OCI-LY7 (cell line): ENCODE data around the gene COLQ. TPM values are rescaled to one million over a fixed set of nuclear protein-coding genes. Genes with fewer than 3 reads are reported as not detected.

Source experiments
- BruUV-seq: library from RNA; stranded (reverse); fragments of 400-500 nt; replicated peaks from 2 replicates; lab custom pipeline; 2021; lab: Mats Ljungman, UMichigan
- CTCF ChIA-PET: fragments of 300-600 bp; sonication (Branson Sonifier 250); formaldehyde crosslinking; loops from one replicate; lab custom pipeline; 2022; ENCODE audit warnings: antibody characterized with exemption; ENCODE audit not compliant: unreplicated experiment; lab: Charles Lee
- POLR2A ChIA-PET: fragments of 300-600 bp; sonication (Branson Sonifier 250); formaldehyde crosslinking; loops from one replicate; lab custom pipeline; 2022; ENCODE audit warnings: antibody characterized with exemption; lab: Charles Lee
- DNase-seq: peaks from one replicate; pipeline ENCODE4 v3.0.0-alpha.2; 2015; ENCODE audit warnings: low spot score
- H2AFZ ChIP-seq: fragments of 200-600 bp; sonication (generic), shearing (Covaris generic); 2 replicates; pipeline ENCODE4 v1.6.1; 2014; ENCODE audit warnings: mild to moderate bottlenecking, antibody characterized with exemption, low read length, moderate library complexity
- H3K27ac ChIP-seq: fragments of 200-600 bp; sonication (generic); 2 replicates; pipeline ENCODE4 v1.5.1; 2014; ENCODE audit warnings: mixed run types, low read depth, mild to moderate bottlenecking, moderate library complexity, low read length, inconsistent platforms; ENCODE audit not compliant: poor library complexity, severe bottlenecking
- H3K36me3 ChIP-seq: fragments of 200-600 bp; sonication (generic); 2 replicates; pipeline ENCODE4 v1.6.1; 2014; ENCODE audit warnings: mild to moderate bottlenecking, antibody characterized with exemption, low read length, moderate library complexity, mixed read lengths; ENCODE audit not compliant: insufficient read depth
- H3K4me1 ChIP-seq: fragments of 200-600 bp; sonication (generic); 2 replicates; pipeline ENCODE4 v1.5.1; 2014; ENCODE audit warnings: mild to moderate bottlenecking, low read length; ENCODE audit not compliant: insufficient read depth, poor library complexity, severe bottlenecking
- H3K4me2 ChIP-seq: fragments of 200-600 bp; sonication (generic); 2 replicates; pipeline ENCODE4 v1.6.1; 2014; ENCODE audit warnings: mild to moderate bottlenecking, low read length
- H3K4me3 ChIP-seq: fragments of 200-600 bp; sonication (generic); 2 replicates; pipeline ENCODE4 v1.5.1; 2014; ENCODE audit warnings: mild to moderate bottlenecking, low read depth, low read length; ENCODE audit not compliant: poor library complexity, severe bottlenecking
- H3K79me2 ChIP-seq: fragments of 200-600 bp; sonication (generic); 2 replicates; pipeline ENCODE4 v1.6.1; 2016; ENCODE audit warnings: low read depth, mild to moderate bottlenecking, low read length, moderate library complexity, mixed read lengths; ENCODE audit not compliant: insufficient read depth
- H3K9me2 ChIP-seq: fragments of 200-600 bp; sonication (generic); 2 replicates; pipeline ENCODE4 v1.6.1; 2016; ENCODE audit warnings: mild to moderate bottlenecking, low read length, mixed read lengths; ENCODE audit not compliant: insufficient read depth
- H3K9me3 ChIP-seq: fragments of 200-600 bp; sonication (generic); 2 replicates; pipeline ENCODE4 v1.6.1; 2014; ENCODE audit warnings: mild to moderate bottlenecking, mixed run types, low read length, mixed read lengths
- H4K20me1 ChIP-seq: fragments of 200-600 bp; sonication (generic); 2 replicates; pipeline ENCODE4 v1.6.1; 2014; ENCODE audit warnings: mild to moderate bottlenecking, antibody characterized with exemption, low read length, moderate library complexity, mixed read lengths; ENCODE audit not compliant: insufficient read depth
- EZH2phosphoT487 ChIP-seq: fragments of 200-600 bp; sonication (generic); IDR thresholded peaks from 2 replicates; pipeline ENCODE4 v1.6.1; 2018; ENCODE audit warnings: low read depth, borderline replicate concordance, mild to moderate bottlenecking, mixed run types, antibody characterized with exemption, low read length, moderate library complexity, mixed read lengths
- intact Hi-C: fragments of 100-400 bp; cut with micrococcal nuclease; formaldehyde crosslinking; loops from one replicate; pipeline ENCODE4 v1.10.0; 2022; ENCODE audit not compliant: unreplicated experiment
- total RNA-seq, 2 experiments: library from RNA; depleted of rRNA in 1 of 2; stranded (reverse); fragments of >200 nt in 1 of 2; shearing (Covaris generic) in 1 of 2; gene quantifications; 2 replicates each; pipeline ENCODE4 v1.2.3, GENCODE V29; 2014 to 2022
- TF ChIP-seq, protein P1 (sequence below): fragments of 200-600 bp; sonication (generic); conservative IDR thresholded peaks from 2 replicates; pipeline ENCODE4 v1.5.1; 2014; ENCODE audit warnings: mild to moderate bottlenecking, antibody characterized with exemption, low read length, moderate library complexity, mixed read lengths

The COLQ gene
- total RNA-seq, 2 experiments from 2014 or later: 0.42 to 1.4 TPM

DNA sequence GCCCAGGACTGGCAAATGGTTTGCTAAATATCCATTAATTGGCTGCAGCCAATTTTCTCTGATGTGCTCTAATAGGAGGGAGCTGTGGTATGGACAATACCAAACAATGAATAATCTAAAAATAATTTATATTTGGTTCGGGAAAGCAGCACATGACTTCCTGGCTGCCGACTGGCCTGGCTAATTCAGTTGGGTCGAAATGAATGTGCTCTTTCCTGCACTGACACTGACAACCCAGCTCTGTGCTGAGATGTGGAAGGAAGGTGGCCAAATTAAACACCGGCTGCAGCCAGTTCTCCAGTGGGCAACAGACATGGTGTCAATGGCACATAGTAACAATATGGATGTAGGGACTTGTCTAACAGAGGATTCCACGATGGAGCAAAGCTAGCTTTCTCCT is 21.1 kb upstream of the COLQ start:
- Histone ChIP-seq H3K9me2 (0 out of 2 replicates have a peak, but pooled peaks cover 3% of the 10 kb centered on the region), H3K9me3 (no peaks in the 10 kb centered on the region), H3K4me1 (no peaks in the 10 kb centered on the region), H3K4me3 (no peak overlapping the region), H2AFZ (no peak overlapping the region), H3K27ac (no peak overlapping the region), H3K36me3 (no peaks in the 10 kb centered on the region), H3K79me2 (no peaks in the 10 kb centered on the region), H3K4me2 (no peak overlapping the region), H4K20me1 (no peaks in the 10 kb centered on the region)
- ChIA-PET CTCF (no interaction called here), POLR2A (interaction anchor here (1.7 kb wide), 1 partner anchor 9 kb away, joined by 4 read pairs; no protein-coding TSS in a partner anchor)
- intact Hi-C loops: no loop called here
- no TSS peak for BruUV-seq
- DNase-seq: no peak
- no peak for TF ChIP-seq EZH2phosphoT487
- TF ChIP-seq, protein P1, sequence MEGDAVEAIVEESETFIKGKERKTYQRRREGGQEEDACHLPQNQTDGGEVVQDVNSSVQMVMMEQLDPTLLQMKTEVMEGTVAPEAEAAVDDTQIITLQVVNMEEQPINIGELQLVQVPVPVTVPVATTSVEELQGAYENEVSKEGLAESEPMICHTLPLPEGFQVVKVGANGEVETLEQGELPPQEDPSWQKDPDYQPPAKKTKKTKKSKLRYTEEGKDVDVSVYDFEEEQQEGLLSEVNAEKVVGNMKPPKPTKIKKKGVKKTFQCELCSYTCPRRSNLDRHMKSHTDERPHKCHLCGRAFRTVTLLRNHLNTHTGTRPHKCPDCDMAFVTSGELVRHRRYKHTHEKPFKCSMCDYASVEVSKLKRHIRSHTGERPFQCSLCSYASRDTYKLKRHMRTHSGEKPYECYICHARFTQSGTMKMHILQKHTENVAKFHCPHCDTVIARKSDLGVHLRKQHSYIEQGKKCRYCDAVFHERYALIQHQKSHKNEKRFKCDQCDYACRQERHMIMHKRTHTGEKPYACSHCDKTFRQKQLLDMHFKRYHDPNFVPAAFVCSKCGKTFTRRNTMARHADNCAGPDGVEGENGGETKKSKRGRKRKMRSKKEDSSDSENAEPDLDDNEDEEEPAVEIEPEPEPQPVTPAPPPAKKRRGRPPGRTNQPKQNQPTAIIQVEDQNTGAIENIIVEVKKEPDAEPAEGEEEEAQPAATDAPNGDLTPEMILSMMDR: no peak

DNA sequence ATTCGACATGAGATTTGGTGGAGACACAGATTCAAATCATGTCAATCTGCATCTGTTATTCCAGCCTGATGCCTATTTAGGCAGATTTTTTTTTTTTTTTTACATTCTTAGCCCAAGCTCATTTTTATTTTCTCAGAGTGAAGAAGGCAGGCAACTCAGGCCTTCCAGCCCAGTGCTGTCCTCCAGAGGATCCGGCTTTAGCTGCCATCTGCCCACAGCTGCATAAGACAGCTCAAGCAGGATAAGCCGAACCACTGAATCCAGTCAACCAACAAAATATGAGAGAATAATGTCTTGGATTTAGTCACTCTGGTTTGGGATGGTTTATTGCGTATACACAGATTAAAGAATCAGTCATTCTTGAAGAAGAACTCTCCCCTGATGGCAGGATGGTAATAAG is 19.9 kb upstream of the COLQ start:
- no peak for DNase-seq
- ChIA-PET CTCF (no interaction called here), POLR2A (interaction anchor here (0.6 kb wide), 1 partner anchor 29 kb away, joined by 3 read pairs; no protein-coding TSS in a partner anchor)
- no peak overlapping the region for H3K27ac ChIP-seq
- BruUV-seq: no TSS peak
- TF ChIP-seq, protein P1: no peak
- no peak for TF ChIP-seq EZH2phosphoT487
- no peaks in the 10 kb centered on the region for H3K79me2 ChIP-seq
- H3K9me2 ChIP-seq: no peaks in the 10 kb centered on the region
- intact Hi-C loops: no loop called here
- H3K4me1 ChIP-seq: no peaks in the 10 kb centered on the region
- no peaks in the 10 kb centered on the region for H3K9me3 ChIP-seq
- no peaks in the 10 kb centered on the region for H4K20me1 ChIP-seq
- no peak overlapping the region for H3K4me3 ChIP-seq
- no peaks in the 10 kb centered on the region for H3K36me3 ChIP-seq
- no peak overlapping the region for H3K4me2 ChIP-seq
- no peak overlapping the region for H2AFZ ChIP-seq

DNA sequence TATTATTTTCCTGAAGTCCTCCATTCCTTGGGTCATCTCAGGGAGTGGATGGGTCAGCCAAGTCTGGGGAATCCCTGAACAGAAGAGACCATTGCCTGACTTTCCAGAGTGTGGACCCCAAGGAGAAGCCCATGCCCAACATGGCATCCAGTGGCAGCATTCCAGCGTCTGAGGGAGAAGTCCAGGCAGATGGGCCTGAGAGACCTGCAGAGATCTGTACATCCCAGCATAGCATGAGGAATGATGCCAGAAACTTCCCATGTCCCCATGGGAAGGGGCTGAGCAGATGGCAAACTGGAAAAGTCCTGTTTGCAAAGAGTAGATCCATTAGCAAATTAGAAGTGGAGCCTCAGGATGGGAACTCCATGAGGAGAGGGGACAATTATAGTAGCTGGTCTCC is 17.6 kb upstream of the COLQ start:
- Histone ChIP-seq H4K20me1 (no peaks in the 10 kb centered on the region), H3K4me2 (no peak overlapping the region), H3K36me3 (no peaks in the 10 kb centered on the region), H3K9me2 (no peaks in the 10 kb centered on the region), H2AFZ (no peak overlapping the region), H3K79me2 (no peaks in the 10 kb centered on the region), H3K4me1 (no peaks in the 10 kb centered on the region), H3K4me3 (no peak overlapping the region), H3K27ac (no peak overlapping the region), H3K9me3 (no peaks in the 10 kb centered on the region)
- POLR2A ChIA-PET: interaction anchor here (0.6 to 1.2 kb wide), 2 partner anchors 11 to 17 kb away, joined by 3 to 5 read pairs; no protein-coding TSS in a partner anchor
- TF ChIP-seq, protein P1: no peak
- TF ChIP-seq EZH2phosphoT487: no peak
- no peak for DNase-seq
- intact Hi-C loops: no loop called here
- CTCF ChIA-PET: no interaction called here
- no TSS peak for BruUV-seq
